Measurements from ENCODE around the gene LHFPL3.

Gene LHFPL3

GRCh38 chr7:104509874-104510273 is 181.5 kb downstream of the LHFPL3 start:
- no peaks in the 10 kb centered on the region for H3K79me2 ChIP-seq (ENCODE audit: control insufficient read depth, low read length)
- no peaks in the 10 kb centered on the region for H3F3A ChIP-seq (ENCODE audit: control insufficient read depth, insufficient read depth)
- no peak overlapping the region for H3K4me2 ChIP-seq (ENCODE audit: low read length)
- no peak overlapping the region for H3K27ac ChIP-seq (ENCODE audit: low read depth, low read length)
- no peaks in the 10 kb centered on the region for H3K4me1 ChIP-seq (ENCODE audit: control insufficient read depth, low read length)
- H3K9me3 ChIP-seq (ENCODE audit: control insufficient read depth, insufficient read depth, low read length), result no peaks in the 10 kb centered on the region
- no peaks in the 10 kb centered on the region for H3K9me2 ChIP-seq (replicated peaks; ENCODE audit: control insufficient read depth, low read length)
- H3K4me3 ChIP-seq (ENCODE audit: low read length), result no peak overlapping the region
- TF ChIP-seq EZH2phosphoT487 (IDR thresholded peaks at IDR 0.05; ENCODE audit: borderline replicate concordance, low read length), result no peak
- TF ChIP-seq, protein P1, sequence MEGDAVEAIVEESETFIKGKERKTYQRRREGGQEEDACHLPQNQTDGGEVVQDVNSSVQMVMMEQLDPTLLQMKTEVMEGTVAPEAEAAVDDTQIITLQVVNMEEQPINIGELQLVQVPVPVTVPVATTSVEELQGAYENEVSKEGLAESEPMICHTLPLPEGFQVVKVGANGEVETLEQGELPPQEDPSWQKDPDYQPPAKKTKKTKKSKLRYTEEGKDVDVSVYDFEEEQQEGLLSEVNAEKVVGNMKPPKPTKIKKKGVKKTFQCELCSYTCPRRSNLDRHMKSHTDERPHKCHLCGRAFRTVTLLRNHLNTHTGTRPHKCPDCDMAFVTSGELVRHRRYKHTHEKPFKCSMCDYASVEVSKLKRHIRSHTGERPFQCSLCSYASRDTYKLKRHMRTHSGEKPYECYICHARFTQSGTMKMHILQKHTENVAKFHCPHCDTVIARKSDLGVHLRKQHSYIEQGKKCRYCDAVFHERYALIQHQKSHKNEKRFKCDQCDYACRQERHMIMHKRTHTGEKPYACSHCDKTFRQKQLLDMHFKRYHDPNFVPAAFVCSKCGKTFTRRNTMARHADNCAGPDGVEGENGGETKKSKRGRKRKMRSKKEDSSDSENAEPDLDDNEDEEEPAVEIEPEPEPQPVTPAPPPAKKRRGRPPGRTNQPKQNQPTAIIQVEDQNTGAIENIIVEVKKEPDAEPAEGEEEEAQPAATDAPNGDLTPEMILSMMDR (IDR thresholded peaks at IDR 0.05; ENCODE audit: low read depth, low read length, poor library complexity, severe bottlenecking), result no peak
- H3K27me3 ChIP-seq (ENCODE audit: control insufficient read depth, low read length), result no peaks in the 10 kb centered on the region
- no peaks in the 10 kb centered on the region for H4K20me1 ChIP-seq (ENCODE audit: control insufficient read depth, insufficient read depth, low read depth, low read length)
- H3K36me3 ChIP-seq (ENCODE audit: control insufficient read depth, low read length), result no peaks in the 10 kb centered on the region

DNA sequence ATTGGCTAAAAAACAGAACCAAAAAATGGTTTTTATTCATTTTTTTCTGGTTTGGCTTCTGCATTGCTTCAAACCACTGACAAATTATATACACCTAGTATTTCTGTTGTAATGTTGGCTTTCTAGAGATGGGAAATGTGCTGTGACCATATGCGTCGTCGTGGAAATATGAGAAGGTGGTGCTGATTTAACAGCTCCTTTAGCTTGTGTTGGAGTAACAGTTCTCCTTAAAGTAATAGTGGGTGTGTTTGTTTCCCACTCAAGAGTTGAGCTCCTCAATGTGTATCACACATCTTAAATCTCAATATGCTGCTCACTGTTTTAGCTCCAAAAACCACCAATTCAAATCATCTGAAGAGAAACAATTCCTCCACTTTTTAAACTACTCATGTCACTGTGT is 196.4 kb downstream of the LHFPL3 start:
- no peak for TF ChIP-seq EZH2phosphoT487 (IDR thresholded peaks at IDR 0.05; ENCODE audit: borderline replicate concordance, low read length)
- TF ChIP-seq, protein P1 (IDR thresholded peaks at IDR 0.05; ENCODE audit: low read depth, low read length, poor library complexity, severe bottlenecking), result no peak
- Histone ChIP-seq H3F3A (ENCODE audit: control insufficient read depth, insufficient read depth) (no peaks in the 10 kb centered on the region), H3K4me2 (ENCODE audit: low read length) (no peak overlapping the region), H3K79me2 (ENCODE audit: control insufficient read depth, low read length) (no peaks in the 10 kb centered on the region), H3K9me3 (ENCODE audit: control insufficient read depth, insufficient read depth, low read length) (no peaks in the 10 kb centered on the region), H4K20me1 (ENCODE audit: control insufficient read depth, insufficient read depth, low read depth, low read length) (no peaks in the 10 kb centered on the region), H3K4me1 (ENCODE audit: control insufficient read depth, low read length) (no peaks in the 10 kb centered on the region), H3K36me3 (ENCODE audit: control insufficient read depth, low read length) (no peaks in the 10 kb centered on the region), H3K27ac (ENCODE audit: low read depth, low read length) (no peak overlapping the region), H3K9me2 (replicated peaks; ENCODE audit: control insufficient read depth, low read length) (no peaks in the 10 kb centered on the region), H3K27me3 (ENCODE audit: control insufficient read depth, low read length) (no peaks in the 10 kb centered on the region), H3K4me3 (ENCODE audit: low read length) (no peak overlapping the region)

DNA sequence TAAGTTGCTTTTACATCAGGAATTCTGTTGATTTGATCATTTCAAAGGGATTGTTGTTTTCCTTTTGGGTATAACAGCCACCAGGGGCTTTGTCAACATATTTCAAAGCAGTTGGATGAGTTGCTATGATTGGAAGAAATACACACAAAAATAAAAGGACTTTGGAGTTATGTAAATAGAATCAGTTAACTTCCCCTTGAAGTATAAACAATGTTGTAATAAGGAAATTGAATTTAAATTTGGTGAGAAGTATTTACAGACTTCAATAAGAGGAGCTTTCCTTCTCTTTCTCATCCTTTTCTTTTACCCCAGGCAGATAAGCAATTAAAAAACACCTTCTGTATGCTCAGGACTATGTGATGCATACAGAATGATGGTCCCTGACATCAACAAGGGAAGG is 199.7 kb downstream of the LHFPL3 start:
- no peaks in the 10 kb centered on the region for H3K9me2 ChIP-seq (replicated peaks; ENCODE audit: control insufficient read depth, low read length)
- no peaks in the 10 kb centered on the region for H4K20me1 ChIP-seq (ENCODE audit: control insufficient read depth, insufficient read depth, low read depth, low read length)
- H3K36me3 ChIP-seq (ENCODE audit: control insufficient read depth, low read length), result no peaks in the 10 kb centered on the region
- H3F3A ChIP-seq (ENCODE audit: control insufficient read depth, insufficient read depth), result no peaks in the 10 kb centered on the region
- no peak overlapping the region for H3K4me3 ChIP-seq (ENCODE audit: low read length)
- no peaks in the 10 kb centered on the region for H3K4me1 ChIP-seq (ENCODE audit: control insufficient read depth, low read length)
- no peak overlapping the region for H3K4me2 ChIP-seq (ENCODE audit: low read length)
- H3K27me3 ChIP-seq (ENCODE audit: control insufficient read depth, low read length), result no peaks in the 10 kb centered on the region
- H3K9me3 ChIP-seq (ENCODE audit: control insufficient read depth, insufficient read depth, low read length), result no peaks in the 10 kb centered on the region
- H3K27ac ChIP-seq (ENCODE audit: low read depth, low read length), result no peak overlapping the region
- TF ChIP-seq EZH2phosphoT487 (IDR thresholded peaks at IDR 0.05; ENCODE audit: borderline replicate concordance, low read length), result no peak
- TF ChIP-seq, protein P1 (IDR thresholded peaks at IDR 0.05; ENCODE audit: low read depth, low read length, poor library complexity, severe bottlenecking), result no peak
- no peaks in the 10 kb centered on the region for H3K79me2 ChIP-seq (ENCODE audit: control insufficient read depth, low read length)

- H3K27me3 ChIP-seq (ENCODE audit: control insufficient read depth, low read length), result no peaks in the 10 kb centered on the region
- no peak for TF ChIP-seq EZH2phosphoT487 (IDR thresholded peaks at IDR 0.05; ENCODE audit: borderline replicate concordance, low read length)
- TF ChIP-seq, protein P1 (IDR thresholded peaks at IDR 0.05; ENCODE audit: low read depth, low read length, poor library complexity, severe bottlenecking), result no peak
Measured at GRCh38 chr7:104529567-104529966, 201.2 kb downstream of the LHFPL3 start.

More at GRCh38 chr7:104529567-104529966, 201.2 kb downstream of the LHFPL3 start:
- Histone ChIP-seq H3F3A (ENCODE audit: control insufficient read depth, insufficient read depth) (no peaks in the 10 kb centered on the region), H3K9me2 (replicated peaks; ENCODE audit: control insufficient read depth, low read length) (no peaks in the 10 kb centered on the region), H4K20me1 (ENCODE audit: control insufficient read depth, insufficient read depth, low read depth, low read length) (no peaks in the 10 kb centered on the region), H3K9me3 (ENCODE audit: control insufficient read depth, insufficient read depth, low read length) (no peaks in the 10 kb centered on the region), H3K4me2 (ENCODE audit: low read length) (no peak overlapping the region), H3K4me1 (ENCODE audit: control insufficient read depth, low read length) (no peaks in the 10 kb centered on the region), H3K27ac (ENCODE audit: low read depth, low read length) (no peak overlapping the region), H3K4me3 (ENCODE audit: low read length) (no peak overlapping the region), H3K36me3 (ENCODE audit: control insufficient read depth, low read length) (no peaks in the 10 kb centered on the region), H3K79me2 (ENCODE audit: control insufficient read depth, low read length) (no peaks in the 10 kb centered on the region)
